Keratinocyte (primary cell): ENCODE data around the gene TPI1.

Experiments used
- EZH2 ChIP-seq: IDR thresholded peaks from one replicate; pipeline ENCODE4 v1.6.1; 2012; ENCODE audit warnings: inconsistent platforms, mild to moderate bottlenecking, low read length, moderate library complexity
- TF ChIP-seq, protein P1 (sequence below), 3 experiments: IDR thresholded peaks in 1 of 3; conservative IDR thresholded peaks in 1 of 3; optimal IDR thresholded peaks in 1 of 3; 2 replicates in 2 of 3; 3 replicates in 1 of 3; pipeline versions ENCODE3 to v1.5.1; 2011; ENCODE audit warnings: low read length in 3 of 3, mild to moderate bottlenecking in 3 of 3, moderate library complexity in 2 of 3, control low read depth in 1 of 3, inconsistent platforms in 1 of 3; ENCODE audit not compliant: insufficient read depth in 2 of 3; ENCODE audit errors: extremely low read depth in 1 of 3

DNA sequence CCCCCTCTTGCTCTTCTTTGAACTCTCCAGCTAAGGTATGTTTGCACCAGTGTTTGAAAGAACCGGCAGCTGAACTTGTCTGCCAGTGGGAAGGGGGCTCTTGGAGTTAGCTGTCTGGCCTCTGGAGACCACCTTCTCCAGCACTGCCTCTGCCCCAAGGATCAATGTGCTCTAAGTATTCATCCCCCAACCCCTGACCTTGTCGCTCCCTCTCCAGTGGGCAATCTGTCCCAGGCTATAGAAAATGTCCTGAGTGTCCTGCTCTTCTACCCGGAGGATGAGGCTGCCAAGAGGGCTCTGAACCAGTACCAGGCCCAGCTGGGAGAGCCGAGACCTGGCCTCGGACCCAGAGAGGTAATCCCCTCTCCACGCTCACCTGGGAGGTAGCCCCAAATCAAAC, 36.3 kb upstream of the TPI1 start:
- TF ChIP-seq EZH2, result no peak
- TF ChIP-seq, protein P1, sequence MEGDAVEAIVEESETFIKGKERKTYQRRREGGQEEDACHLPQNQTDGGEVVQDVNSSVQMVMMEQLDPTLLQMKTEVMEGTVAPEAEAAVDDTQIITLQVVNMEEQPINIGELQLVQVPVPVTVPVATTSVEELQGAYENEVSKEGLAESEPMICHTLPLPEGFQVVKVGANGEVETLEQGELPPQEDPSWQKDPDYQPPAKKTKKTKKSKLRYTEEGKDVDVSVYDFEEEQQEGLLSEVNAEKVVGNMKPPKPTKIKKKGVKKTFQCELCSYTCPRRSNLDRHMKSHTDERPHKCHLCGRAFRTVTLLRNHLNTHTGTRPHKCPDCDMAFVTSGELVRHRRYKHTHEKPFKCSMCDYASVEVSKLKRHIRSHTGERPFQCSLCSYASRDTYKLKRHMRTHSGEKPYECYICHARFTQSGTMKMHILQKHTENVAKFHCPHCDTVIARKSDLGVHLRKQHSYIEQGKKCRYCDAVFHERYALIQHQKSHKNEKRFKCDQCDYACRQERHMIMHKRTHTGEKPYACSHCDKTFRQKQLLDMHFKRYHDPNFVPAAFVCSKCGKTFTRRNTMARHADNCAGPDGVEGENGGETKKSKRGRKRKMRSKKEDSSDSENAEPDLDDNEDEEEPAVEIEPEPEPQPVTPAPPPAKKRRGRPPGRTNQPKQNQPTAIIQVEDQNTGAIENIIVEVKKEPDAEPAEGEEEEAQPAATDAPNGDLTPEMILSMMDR (optimal IDR thresholded peaks at IDR 0.05 in 1 of 3, IDR thresholded peaks at IDR 0.05 in 1 of 3, conservative IDR thresholded peaks at IDR 0.05 in 1 of 3; ENCODE audit: extremely low read depth in 1 of 3, insufficient read depth in 2 of 3, low read length in 3 of 3), result no peak
